Thyroid gland (tissue), 4 donors: ENCODE results near the gene DCHS1. TPM values are rescaled to one million over a fixed set of nuclear protein-coding genes. Genes with fewer than 3 reads are reported as not detected.

Experiments
- DNase-seq, 2 donors: peaks; one replicate each; pipeline ENCODE4 v3.0.0-alpha.2; 2019
- H3K27ac ChIP-seq, 3 donors: fragments of 200-600 bp; sonication (generic); 1 replicate in 2 of 3; 2 replicates in 1 of 3; pipeline ENCODE4 v1.5.1; 2016 to 2019; ENCODE audit warnings: mild to moderate bottlenecking in 1 of 3, moderate library complexity in 1 of 3
- H3K27me3 ChIP-seq: fragments of 200-600 bp; sonication (generic); one replicate; pipeline ENCODE4 v1.5.1; 2019
- H3K36me3 ChIP-seq, 2 donors: fragments of 200-600 bp; sonication (generic); one replicate each; pipeline ENCODE4 v1.5.1; 2016 to 2019
- H3K4me1 ChIP-seq, 2 donors: fragments of 200-600 bp; sonication (generic); one replicate each; pipeline ENCODE4 v1.5.1; 2017 to 2019
- H3K4me3 ChIP-seq, 3 donors: fragments of 200-600 bp; sonication (generic); replicated peaks in 1 of 3; 1 replicate in 2 of 3; 2 replicates in 1 of 3; pipeline ENCODE4 v1.5.1; 2016; ENCODE audit warnings: mild to moderate bottlenecking in 1 of 3
- H3K9me3 ChIP-seq: fragments of 200-600 bp; sonication (generic); one replicate; pipeline ENCODE4 v1.5.1; 2017
- CTCF ChIP-seq, 6 experiments: fragments of 200-600 bp in 3 of 6; fragments of 450-650 bp in 3 of 6; sonication (generic) in 3 of 6; IDR thresholded peaks; one replicate each; pipeline ENCODE4 v1.5.1; 2016 to 2019; ENCODE audit warnings: antibody characterized with exemption in 6 of 6, mild to moderate bottlenecking in 2 of 6, inconsistent platforms in 1 of 6, moderate library complexity in 1 of 6
- POLR2A ChIP-seq, 2 donors: fragments of 450-650 bp; IDR thresholded peaks; one replicate each; pipeline ENCODE4 v1.6.1; 2017; ENCODE audit warnings: antibody characterized with exemption in 2 of 2, mild to moderate bottlenecking in 2 of 2, moderate library complexity in 1 of 2
- WGBS, 2 donors: methylation state at CpG; one replicate each; pipeline ENCODE4 v1.1.5; 2017; 5-methylcytosine and 5-hydroxymethylcytosine counted together
- intact Hi-C: fragments of 100-400 bp; cut with DNase I; formaldehyde crosslinking; loops from one replicate; pipeline ENCODE4 v1.15.1; 2023
- total RNA-seq, 4 donors: library from RNA; depleted of rRNA; stranded (reverse); fragments of >200 nt; gene quantifications; one replicate each; pipeline ENCODE4 v1.2.3, GENCODE V29; 2016

DCHS1 gene
- total RNA-seq, 4 donors from 2014 or later = 5.6 to 14.4 (median 9.6) TPM

GRCh38 chr11:6673523-6674218 is 18.1 kb upstream of the DCHS1 start:
- no peaks in the 10 kb centered on the region for H3K9me3 ChIP-seq
- no peaks in the 10 kb centered on the region for H3K36me3 ChIP-seq
- H3K27ac ChIP-seq = no peak overlapping the region
- intact Hi-C loops = no loop called here
- TF ChIP-seq CTCF (IDR thresholded peaks at IDR 0.05) (no peak), POLR2A (IDR thresholded peaks at IDR 0.05) (no peak)
- no peaks in the 10 kb centered on the region for H3K4me1 ChIP-seq
- no peak overlapping the region for H3K4me3 ChIP-seq
- DNase-seq = no peak
- H3K27me3 ChIP-seq = no peaks in the 10 kb centered on the region

- H3K27ac ChIP-seq = no peak overlapping the region
- no peak overlapping the region for H3K4me3 ChIP-seq
- TF ChIP-seq POLR2A (IDR thresholded peaks at IDR 0.05) = no peak
- no peak for TF ChIP-seq CTCF (IDR thresholded peaks at IDR 0.05)
- no peaks in the 10 kb centered on the region for H3K4me1 ChIP-seq
- H3K36me3 ChIP-seq = no peaks in the 10 kb centered on the region
- 81 to 85% methylated on average over 2 of the region's 2 CpGs for WGBS, 2 donors
- intact Hi-C loops = no loop called here
- no peaks in the 10 kb centered on the region for H3K9me3 ChIP-seq
- DNase-seq = no peak
- H3K27me3 ChIP-seq = no peaks in the 10 kb centered on the region
Measured at GRCh38 chr11:6671991-6672390, 16.4 kb upstream of the DCHS1 start.

- H3K36me3 ChIP-seq = no peaks in the 10 kb centered on the region
- no peaks in the 10 kb centered on the region for H3K27me3 ChIP-seq
- no peak overlapping the region for H3K27ac ChIP-seq
- H3K4me1 ChIP-seq = no peaks in the 10 kb centered on the region
- 56 to 75% methylated on average over 6 of the region's 6 CpGs for WGBS, 2 donors
- intact Hi-C loops = no loop called here
- TF ChIP-seq POLR2A (IDR thresholded peaks at IDR 0.05) (no peak), CTCF (IDR thresholded peaks at IDR 0.05) (no peak)
- no peaks in the 10 kb centered on the region for H3K9me3 ChIP-seq
- no peak overlapping the region for H3K4me3 ChIP-seq
- no peak for DNase-seq
Measured at GRCh38 chr11:6670202-6670830, 14.7 kb upstream of the DCHS1 start.

GRCh38 chr11:6667733-6668374 is 12.2 kb upstream of the DCHS1 start:
- Histone ChIP-seq H3K4me3 (no peak overlapping the region), H3K27me3 (no peaks in the 10 kb centered on the region), H3K27ac (no peak overlapping the region), H3K36me3 (no peaks in the 10 kb centered on the region), H3K4me1 (no peaks in the 10 kb centered on the region), H3K9me3 (no peaks in the 10 kb centered on the region)
- TF ChIP-seq POLR2A (IDR thresholded peaks at IDR 0.05) = no peak
- TF ChIP-seq CTCF (IDR thresholded peaks at IDR 0.05) = peak; percentile 4 to 47 (median 30)
- WGBS, 2 donors = 77 to 78% methylated on average over 3 of the region's 3 CpGs
- intact Hi-C loops = no loop called here
- no peak for DNase-seq
